ENCODE measurements around the gene TBCCD1.
"Not testable (repeated sequence)": the region's sequence is repeated elsewhere in the genome, so short reads cannot be mapped to it uniquely, and the experiment has no call there.

TBCCD1 gene

DNA sequence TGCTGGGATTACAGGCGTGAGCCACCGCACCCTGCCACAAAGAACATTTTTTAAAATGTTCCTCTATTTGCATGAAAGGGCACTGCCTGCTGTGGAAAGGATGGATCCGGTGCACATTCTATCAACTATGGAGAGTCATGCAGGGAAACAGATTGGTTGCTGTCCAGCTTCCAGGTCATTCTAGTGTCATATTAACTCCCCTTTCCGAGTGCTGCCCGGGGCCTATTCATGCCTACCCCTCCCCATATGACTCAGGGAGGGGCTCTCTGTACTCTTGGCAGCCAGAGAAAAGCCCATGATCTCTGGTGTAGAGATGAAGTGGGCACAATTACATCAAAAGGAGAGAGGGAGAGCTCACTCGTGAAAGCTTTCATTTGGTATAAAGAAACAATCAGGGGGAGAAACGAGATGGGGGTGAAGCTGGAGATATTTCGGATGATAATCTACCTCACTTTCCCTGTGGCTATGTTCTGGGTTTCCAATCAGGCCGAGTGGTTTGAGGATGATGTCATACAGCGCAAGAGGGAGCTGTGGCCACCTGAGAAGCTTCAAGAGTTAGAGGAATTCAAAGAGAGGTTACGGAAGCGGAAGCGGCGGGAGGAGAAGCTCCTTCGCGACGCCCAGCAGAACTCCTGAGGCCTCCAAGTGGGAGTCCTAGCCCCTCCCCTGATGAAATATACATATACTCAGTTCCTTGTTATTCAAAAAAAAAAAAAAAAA lies 29.6 kb upstream of the TBCCD1 start:
- no peak for DNase-seq

DNA sequence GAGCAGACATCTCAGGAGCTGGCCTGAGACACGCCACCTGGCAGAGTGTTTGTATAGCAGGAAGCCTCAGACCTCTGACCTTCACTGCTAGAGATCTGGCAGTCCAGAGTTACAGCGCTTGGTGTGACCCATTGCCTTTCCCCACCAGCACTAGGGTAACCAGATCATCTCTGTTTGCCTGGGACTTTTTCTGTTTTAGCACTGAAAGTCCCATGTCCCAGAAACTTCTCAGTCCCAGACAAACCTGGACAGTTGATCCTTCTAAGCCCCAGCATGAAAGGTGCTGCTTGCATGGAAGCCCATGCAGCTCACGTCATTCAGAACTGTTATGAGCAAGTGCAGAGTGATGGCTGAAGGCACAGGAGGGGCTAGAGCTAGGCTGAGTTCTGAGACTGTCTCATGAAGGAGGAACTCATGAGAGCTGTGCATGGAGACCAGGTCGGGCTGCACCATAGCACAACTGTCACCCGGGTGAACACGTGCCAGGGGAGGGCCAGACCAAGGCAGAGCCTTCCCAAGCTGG lies 27.5 kb upstream of the TBCCD1 start:
- no peak for DNase-seq

DNA sequence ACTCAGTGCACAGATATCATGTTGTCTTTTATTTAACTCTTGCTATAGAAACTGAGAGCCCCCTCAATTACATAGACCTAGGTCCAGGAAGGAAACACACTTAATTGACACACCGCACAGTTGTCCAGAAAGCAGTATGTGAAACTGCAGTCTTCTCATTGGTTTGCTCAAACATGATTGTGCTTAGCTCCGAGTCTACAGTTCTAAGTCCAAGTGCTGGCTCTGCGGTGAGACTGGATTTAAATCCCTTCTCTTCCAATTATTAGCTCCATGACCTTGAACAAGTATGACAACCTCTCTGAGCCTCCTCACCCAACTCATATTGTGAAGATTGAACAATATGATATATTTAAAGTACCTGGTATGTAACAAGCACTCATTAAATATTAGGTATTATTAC lies 26.7 kb upstream of the TBCCD1 start:
- no peak for DNase-seq

DNA sequence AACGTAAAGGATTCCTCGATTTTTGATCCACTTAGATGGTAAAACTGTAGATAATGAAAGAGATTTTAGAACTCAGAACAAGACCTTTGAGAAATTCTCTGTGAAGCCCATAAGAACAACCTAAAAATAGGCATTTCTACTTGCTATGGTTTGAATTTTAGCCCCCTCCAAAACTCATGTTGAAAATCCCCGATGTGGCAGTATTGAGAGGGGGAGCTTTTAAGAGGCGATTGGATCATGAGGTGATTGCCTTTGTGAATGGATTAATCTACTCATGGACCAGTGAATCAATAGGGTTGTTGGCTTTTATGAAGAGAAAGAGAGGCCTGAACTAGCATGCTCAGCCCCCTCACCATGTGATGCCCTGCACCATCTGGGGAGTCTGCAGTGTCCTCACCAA lies 25.5 kb upstream of the TBCCD1 start:
- no peak for DNase-seq

DNA sequence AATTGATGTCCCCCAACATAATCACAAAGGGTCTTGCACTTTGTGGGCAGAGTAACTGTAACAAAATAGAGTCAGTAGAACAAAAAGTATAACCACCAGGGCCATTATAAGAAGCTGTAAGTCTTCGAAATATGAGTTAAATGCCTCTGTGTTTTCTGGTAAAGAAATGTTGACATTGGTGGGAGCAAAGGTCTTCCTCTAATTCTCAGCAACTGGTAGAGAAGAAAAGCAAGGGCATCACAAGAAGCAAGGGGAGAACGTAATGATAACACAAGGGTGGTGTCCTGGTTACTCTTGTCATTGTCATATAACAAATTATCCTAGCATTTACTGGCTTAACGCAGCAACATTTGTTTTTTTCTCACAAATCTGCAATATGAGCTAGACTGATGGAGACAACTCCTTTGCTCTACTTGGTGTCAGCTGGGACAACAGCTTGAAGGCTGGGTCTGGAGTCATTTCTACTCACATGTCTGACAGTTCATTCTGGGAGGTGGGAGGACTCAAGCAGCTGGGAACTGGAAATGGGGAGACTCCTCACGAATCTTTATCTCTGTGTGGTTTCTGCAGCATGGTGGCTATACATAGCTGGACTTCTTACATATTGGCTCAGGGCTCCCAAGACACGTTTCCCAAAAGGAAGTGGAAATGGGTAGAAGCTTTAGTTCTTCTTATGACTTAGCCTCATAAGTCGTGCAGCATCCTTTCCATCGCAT lies 23.6 kb upstream of the TBCCD1 start:
- no peak for DNase-seq

DNA sequence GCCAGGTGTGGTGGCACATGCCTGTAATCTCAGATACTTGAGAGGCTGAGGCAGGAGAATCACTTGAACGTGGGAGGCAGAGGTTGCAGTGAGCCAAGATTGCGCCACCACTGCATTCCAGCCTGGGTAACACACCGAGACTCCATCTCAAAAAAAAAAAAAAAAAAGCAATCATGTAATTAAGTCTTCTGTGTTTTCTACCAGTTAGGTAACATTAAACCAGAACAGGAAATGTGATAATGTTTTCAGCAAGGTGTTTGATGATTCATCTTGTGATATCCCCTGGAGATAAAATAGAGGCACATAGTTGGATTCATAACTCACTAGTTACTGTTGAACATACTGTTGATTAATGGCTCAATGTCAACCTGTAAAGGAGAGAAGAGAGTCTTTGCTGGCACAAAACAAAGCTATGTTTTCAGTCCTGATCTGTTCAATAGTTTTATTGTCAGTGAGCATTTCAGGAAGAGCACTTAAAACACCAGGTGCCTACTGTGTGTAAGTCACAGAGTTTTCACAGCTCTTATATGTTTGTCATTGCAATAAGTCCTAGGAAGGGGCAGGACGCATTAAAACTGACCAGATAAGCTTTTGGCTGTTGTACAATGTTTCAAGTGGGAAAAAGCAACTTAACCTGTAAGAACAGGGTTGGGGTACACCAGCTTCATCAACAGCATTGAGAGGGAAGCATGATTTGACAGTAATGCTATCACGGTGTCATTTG lies 22.9 kb upstream of the TBCCD1 start:
- DNase-seq: no peak

DNA sequence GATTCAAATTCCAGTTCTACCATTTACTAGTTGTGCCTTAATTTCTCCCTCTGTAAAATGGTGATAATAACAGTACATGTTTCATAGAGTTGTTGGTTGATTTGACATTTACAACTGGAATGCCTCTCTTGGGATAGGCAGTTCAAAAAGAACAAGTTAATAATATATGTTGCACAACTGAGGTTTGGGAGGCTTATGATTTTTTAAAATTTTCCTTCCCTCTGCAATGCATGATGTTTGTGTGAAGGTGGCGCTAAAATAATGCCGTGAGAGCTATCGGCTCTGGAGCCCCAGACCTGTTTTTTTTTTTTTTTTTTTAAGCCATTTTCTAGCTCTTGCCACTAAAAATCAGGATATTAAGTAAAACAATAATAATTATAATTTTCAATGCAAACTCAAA lies 22.0 kb upstream of the TBCCD1 start:
- no peak for DNase-seq

DNA sequence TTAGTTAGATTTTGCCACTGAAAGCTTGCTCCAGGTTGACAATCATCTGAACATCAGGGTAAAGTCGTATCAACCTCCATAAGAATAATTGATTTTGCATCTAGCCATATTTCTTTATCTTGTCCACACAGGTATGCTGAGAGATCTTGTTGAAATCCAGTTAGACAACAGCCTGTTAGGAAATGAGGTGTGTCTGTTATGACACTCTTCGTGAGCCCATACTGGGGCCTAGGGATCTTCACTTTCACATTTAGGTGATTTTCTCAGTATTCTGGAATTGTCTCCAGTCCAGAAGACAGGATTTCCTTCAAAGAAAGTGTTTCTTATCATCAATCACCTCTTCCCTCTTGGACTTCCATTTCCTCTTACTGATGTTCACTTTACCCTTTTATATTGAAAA lies 21.5 kb upstream of the TBCCD1 start:
- DNase-seq: no peak

DNA sequence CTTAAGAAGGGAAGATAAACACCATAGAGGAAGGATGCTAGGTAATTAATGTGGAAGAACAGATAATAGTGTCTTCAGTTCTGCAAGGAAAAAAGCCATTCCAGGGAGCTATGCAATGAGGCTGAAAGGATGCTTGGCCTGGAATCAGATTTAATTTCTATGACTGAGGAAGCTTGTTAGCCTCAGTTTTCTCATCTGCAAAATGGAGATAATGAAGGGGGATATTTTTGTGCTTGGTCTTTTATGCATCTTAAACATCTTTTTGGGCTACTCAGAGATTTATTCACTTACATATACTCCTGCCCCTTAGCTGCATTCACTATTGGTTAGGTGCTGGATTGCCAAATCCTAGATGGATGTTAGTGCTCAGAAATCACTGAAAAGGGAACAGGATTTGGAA lies 20.0 kb upstream of the TBCCD1 start:
- no peak for DNase-seq

DNA sequence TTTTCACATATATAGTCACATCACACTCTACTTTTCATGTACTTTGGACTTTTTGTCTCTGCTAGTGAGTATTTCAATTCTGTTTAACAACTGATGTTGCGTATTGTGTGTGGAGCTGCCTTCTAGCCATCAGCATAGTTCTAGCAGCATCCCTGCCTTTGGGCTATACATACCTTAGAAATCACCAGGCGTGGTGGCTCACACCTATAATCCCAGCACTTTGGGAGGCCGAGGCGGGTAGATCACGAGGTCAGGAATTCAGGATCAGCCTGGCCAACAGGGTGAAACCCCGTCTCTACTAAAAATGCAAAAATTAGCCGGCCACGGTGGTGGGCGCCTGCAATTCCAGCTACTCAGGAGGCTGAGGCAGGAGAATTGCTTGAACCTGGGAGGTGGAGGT lies 19.1 kb upstream of the TBCCD1 start:
- DNase-seq: not testable (repeated sequence)

DNA sequence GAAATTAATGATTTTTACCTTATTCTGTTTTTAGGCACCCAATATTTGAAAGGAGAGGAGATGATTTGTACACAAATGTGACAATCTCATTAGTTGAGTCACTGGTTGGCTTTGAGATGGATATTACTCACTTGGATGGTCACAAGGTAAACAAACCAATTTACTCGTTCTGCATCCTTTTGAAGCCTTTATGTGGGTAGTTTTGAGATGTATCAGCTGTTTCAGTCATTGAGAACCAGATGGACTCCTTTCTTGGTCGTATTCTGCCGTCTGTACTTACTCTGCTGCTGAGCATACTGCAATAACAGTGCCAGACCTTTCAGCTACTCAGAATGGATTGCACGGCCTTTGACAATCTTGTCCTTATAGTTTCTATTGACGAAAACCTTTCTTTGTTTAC lies 16.7 kb upstream of the TBCCD1 start:
- no peak for DNase-seq

DNA sequence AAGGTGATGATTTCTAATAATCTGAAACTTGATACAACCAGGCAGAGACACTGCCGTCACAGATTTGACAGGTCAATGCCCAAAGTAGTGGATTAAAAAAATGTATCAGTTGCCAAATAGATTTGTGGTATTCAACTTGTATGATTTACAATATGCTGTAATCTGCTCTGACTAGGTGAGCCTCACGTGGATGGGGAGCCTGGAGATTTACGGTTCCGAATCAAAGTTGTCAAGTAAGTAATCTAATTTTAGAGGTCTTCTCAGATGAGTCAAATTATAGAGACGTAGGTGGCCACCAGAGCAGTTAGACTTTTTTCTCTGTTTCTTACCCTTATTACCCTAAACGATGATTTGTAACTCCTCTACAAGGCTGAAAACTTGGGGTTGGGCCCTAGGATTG lies 15.4 kb upstream of the TBCCD1 start:
- no peak for DNase-seq

DNA sequence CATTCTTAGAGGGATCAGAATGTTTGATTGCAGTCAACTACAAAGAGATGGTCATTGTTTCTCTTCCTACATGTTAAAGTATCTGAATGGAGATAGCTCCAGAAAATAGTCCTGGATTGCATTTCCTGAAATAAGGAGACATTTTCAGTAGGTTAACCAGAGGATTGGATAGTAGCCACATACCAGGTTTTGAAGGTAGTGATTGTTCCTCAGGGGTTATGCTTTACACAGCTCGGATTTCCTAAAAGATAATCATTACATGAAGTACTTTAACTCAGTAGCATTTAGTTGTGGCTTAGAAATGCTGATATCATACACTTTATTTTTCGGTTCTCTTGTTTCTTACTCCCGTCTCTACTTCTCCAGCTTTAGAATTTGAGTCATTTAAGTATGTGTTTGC lies 13.6 kb upstream of the TBCCD1 start:
- DNase-seq: no peak

DNA sequence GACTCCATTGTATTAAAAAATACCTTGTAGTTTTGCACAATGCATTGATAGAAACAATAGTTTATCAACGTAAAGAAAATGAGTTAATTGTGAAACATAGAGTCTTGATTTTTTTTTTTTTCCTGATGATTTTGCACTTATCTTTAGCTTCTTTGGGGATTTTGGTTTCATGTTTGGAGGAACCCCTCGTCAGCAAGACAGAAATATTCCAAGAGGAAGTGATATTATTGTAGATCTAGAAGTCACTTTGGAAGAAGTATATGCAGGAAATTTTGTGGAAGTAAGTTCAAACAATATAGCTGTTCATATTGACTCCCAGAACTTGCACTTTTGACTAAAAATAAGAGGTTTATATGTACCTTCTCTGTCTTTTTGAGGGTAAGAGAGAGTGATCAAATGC lies 10.4 kb upstream of the TBCCD1 start:
- no peak for DNase-seq

DNA sequence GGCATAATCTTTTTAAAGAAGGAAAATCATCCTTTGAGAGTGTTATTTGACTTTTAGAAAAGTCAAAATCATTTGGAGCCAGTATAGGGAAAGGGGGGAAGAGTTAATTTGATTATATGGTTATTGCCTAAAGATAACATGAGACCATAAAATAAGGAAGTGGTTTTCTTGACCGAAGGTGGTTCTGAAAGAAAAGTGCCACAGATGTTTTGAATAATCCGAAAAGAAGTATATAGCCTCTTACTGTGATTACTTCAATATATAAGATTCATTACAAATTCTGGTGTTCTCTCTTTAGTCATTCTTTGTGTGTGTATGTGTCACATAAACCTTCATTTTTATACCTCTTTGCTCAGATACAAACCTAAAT lies 4.5 kb upstream of the TBCCD1 start:
- DNase-seq: no peak

DNA sequence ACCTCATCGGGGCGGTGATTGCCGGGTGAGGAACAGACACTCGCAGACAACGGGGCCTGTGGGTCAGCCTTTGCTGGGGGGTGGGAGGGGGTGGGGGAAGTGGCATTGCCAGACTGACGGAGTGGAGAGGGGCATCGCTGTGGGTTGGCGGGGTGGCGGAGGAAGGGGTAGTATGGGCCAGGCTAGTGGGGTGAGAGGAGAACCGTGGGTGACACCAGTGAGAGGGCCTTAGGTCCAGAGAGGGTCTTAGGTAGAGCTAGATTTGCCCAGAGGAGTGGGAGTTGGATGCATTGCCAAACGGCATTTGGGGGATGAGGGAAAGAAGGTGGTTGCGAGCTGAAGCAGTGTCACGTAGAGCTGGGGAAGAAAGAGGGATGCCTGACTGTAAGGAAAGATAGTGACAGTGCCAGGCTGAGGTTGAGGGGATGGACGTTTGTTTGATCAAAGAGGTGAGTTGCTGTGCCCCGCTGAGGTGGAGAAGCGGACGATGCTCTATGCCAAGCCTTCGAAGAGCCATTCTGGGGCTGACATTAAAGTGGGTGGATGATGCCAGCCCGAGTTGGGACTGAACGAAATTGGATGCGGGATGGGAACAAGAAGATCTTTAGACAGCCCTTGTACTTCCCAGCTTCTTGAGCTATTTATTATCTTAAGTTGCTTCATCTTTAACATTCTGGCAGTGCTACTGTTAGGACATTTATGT lies 4.0 kb upstream of the TBCCD1 start:
- no peak for DNase-seq

DNA sequence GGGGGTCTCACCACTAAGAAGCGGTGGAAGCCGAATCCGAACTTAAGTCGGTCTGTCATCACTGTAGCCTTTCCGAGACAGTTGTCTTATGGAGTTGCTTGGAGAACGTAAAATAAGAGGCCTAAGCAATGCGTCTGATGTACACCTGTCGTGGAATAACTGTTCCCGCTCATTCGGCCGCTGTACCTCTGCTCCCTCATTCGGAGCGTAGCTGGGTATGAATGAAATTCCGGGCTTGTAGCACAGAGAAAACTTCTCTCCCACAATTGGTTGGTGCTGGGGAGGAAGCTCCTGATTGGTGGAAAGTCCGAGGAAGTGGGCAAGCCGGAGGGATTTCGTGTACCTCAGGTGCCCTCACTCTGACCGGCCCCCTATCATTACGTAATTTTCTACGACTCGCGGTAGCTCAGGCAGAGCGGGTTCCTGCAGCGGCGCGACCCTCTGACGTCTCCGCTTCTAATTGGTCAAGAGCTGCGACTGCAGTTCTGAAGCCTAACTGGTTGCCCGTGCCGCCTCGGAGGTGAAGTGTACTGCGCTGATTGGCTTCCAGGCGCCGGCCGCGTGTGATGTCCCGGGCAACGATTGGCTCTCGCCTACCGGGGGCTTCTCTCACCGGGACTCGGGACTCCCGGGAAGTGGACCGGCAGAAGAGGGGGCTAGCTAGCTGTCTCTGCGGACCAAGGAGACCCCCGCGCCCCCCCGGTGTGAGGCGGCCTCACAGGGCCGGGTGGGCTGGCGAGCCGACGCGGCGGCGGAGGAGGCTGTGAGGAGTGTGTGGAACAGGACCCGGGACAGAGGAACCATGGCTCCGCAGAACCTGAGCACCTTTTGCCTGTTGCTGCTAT lies 3.2 kb upstream of the TBCCD1 start, which contains the start of gene DNAJB11:
Gene DNAJB11, plus strand, starts transcription at position 625 of the 845 bp plus-strand sequence. Its CDS starts 178 bp downstream, at position 803.
- DNase-seq: peak; percentile 98

DNA sequence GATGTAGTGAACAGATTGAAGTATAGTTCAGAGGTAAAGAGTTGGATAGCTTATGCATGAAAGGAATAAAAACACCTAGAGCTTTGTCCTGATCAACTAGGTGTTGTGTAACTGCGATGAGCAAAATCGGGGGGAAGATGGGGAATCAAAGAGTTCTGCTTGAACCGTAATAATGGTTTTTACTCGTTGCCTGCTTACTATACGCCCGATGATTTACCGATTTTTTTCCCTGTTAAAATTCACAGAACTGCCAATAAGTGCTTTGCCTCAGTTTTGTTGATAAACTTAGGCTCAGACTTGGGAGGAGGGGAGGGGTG lies 2.6 kb upstream of the TBCCD1 start:
- no peak for DNase-seq

DNA sequence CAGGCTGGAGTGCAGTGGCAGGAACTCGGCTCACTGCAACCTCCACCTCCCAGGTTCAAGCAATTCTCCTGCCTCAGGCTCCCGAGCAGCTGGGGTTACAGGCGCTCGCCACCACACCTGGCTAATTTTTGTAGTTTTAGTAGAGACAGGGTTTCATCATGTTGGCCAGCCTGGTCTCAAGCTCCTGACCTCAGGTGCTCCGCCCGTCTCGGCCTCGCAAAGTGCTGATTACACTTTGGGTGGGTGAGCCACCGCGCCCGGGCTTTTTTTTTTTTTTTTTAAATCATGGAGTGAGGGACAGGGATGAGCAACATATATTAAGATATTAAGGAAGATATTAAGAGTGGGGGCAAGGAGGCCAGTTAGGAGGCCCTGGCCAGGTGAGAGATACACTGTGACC lies 2.2 kb upstream of the TBCCD1 start:
- DNase-seq: not testable (repeated sequence)

DNA sequence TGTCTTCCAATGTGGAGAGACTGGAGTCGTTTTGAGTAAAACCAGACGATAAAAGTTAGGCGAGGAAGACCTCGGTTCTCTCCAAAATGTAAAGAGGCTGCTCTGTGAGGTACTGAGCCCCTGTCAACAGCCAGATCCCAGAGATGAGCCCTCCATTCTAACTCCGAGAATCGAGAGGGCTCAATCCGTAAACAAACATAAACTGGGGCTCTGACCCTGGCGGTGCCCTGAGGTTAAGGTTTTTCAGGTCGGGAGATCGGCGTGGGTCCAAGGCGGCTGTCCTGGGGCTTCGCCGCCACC lies 417 bp downstream of the TBCCD1 start:
- DNase-seq: no peak

DNA sequence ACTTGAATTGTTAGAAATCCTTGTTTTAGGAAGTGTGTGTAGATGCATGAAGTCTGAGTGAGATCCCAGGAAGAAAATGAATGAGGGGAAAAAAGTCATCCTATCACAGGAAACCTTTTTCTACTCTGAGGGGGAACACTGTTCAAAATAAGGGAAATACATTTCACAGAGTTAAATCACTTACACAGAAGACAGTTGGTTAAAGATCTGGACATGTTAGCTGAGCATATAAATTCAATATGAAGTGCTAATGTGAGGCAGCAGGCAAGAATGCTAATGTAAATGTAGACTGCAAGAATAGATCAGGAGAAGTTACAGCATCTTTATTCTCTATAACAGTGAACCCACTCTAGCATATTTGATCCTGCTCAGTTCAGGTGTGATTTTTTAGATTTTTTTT lies 2.6 kb downstream of the TBCCD1 start:
- no peak for DNase-seq

DNA sequence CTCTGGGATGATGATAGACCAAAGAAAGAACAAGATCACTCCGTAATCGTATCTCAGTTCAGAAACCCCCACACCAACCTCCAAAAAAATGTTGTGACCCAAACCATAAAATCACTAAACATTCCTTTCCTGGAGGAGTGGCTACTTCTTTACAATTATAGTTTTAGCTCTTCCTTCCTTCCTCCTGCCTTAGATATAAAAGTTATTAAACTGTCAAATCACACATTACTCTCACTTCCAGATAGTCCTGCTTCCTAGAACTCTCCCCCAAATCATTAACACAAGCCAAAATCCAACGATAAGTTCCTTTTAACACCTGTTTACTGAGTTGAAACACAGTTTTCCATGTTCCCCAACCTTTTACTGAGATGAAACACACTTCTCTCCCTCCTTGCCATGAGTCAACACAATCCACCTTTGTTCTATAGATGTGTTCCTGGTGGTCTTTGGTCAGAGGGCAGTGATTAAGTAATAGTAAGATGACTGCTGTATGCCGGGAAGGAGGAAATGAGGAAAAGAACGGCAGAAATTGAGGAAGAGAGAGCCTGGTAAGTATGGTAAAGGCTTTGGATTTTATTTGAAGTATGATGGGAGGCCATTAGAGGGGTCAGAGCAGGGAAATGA lies 14.6 kb downstream of the TBCCD1 start:
- no peak for DNase-seq

All from T-helper 9 cell (primary cell).